GM23338 (cell line): ENCODE data around the gene AP2A2.

Source experiments
- CREB1 ChIP-seq: fragments of 250-450 bp; sonication (Bioruptor Pico); IDR thresholded peaks from 2 replicates; pipeline ENCODE4 v1.5.0; 2020; ENCODE audit warnings: low read depth, mild to moderate bottlenecking, moderate library complexity
- EZH2 ChIP-seq: fragments of 200-600 bp; sonication (generic); IDR thresholded peaks from one replicate; pipeline ENCODE4 v1.8.0; 2017; ENCODE audit warnings: antibody characterized with exemption, mild to moderate bottlenecking, low read depth; ENCODE audit not compliant: unreplicated experiment
- TF ChIP-seq, protein P1 (sequence below), 2 experiments: fragments of 200-600 bp in 1 of 2; sonication (generic) in 1 of 2; conservative IDR thresholded peaks; 2 replicates each; pipeline versions ENCODE4 v1.5.1 to v1.6.1; 2016 to 2017; ENCODE audit warnings: antibody characterized with exemption in 2 of 2, low read depth in 2 of 2, mild to moderate bottlenecking in 2 of 2, moderate library complexity in 1 of 2
- TF ChIP-seq, protein P2 (sequence below): IDR thresholded peaks from 2 replicates; pipeline ENCODE4 v1.6.1; 2016; ENCODE audit warnings: antibody characterized with exemption
- TF ChIP-seq, protein P3 (sequence below): IDR thresholded peaks from one replicate; pipeline ENCODE4 v1.6.1; 2018; ENCODE audit warnings: antibody characterized with exemption; ENCODE audit not compliant: unreplicated experiment

DNA sequence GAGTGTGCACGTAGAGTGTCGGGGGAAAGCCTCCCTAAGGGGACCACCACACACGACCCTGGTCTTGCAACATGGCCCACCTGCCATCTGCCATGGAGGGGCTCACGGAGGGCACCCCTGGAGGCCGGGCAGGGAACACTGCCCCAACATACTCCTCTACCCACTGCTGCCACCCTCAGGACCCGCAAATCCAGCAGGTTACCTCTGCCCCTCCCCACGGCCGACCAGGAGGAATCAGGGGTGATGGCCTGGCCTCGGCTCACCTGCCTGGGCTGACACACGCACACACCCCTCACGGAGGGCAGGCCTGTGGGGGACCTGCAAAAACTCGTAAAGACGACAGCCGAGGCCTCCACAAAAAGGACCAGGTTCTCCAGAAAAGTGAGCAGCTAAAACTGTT lies 45.2 kb upstream of the AP2A2 start:
- TF ChIP-seq, protein P1, sequence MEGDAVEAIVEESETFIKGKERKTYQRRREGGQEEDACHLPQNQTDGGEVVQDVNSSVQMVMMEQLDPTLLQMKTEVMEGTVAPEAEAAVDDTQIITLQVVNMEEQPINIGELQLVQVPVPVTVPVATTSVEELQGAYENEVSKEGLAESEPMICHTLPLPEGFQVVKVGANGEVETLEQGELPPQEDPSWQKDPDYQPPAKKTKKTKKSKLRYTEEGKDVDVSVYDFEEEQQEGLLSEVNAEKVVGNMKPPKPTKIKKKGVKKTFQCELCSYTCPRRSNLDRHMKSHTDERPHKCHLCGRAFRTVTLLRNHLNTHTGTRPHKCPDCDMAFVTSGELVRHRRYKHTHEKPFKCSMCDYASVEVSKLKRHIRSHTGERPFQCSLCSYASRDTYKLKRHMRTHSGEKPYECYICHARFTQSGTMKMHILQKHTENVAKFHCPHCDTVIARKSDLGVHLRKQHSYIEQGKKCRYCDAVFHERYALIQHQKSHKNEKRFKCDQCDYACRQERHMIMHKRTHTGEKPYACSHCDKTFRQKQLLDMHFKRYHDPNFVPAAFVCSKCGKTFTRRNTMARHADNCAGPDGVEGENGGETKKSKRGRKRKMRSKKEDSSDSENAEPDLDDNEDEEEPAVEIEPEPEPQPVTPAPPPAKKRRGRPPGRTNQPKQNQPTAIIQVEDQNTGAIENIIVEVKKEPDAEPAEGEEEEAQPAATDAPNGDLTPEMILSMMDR (conservative IDR thresholded peaks at IDR 0.05; ENCODE audit: low read depth in 2 of 2): peak; percentile 17 to 43; a peak in 3 of 4 replicates
- TF ChIP-seq, protein P2, sequence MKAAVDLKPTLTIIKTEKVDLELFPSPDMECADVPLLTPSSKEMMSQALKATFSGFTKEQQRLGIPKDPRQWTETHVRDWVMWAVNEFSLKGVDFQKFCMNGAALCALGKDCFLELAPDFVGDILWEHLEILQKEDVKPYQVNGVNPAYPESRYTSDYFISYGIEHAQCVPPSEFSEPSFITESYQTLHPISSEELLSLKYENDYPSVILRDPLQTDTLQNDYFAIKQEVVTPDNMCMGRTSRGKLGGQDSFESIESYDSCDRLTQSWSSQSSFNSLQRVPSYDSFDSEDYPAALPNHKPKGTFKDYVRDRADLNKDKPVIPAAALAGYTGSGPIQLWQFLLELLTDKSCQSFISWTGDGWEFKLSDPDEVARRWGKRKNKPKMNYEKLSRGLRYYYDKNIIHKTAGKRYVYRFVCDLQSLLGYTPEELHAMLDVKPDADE: no peak
- TF ChIP-seq, protein P3, sequence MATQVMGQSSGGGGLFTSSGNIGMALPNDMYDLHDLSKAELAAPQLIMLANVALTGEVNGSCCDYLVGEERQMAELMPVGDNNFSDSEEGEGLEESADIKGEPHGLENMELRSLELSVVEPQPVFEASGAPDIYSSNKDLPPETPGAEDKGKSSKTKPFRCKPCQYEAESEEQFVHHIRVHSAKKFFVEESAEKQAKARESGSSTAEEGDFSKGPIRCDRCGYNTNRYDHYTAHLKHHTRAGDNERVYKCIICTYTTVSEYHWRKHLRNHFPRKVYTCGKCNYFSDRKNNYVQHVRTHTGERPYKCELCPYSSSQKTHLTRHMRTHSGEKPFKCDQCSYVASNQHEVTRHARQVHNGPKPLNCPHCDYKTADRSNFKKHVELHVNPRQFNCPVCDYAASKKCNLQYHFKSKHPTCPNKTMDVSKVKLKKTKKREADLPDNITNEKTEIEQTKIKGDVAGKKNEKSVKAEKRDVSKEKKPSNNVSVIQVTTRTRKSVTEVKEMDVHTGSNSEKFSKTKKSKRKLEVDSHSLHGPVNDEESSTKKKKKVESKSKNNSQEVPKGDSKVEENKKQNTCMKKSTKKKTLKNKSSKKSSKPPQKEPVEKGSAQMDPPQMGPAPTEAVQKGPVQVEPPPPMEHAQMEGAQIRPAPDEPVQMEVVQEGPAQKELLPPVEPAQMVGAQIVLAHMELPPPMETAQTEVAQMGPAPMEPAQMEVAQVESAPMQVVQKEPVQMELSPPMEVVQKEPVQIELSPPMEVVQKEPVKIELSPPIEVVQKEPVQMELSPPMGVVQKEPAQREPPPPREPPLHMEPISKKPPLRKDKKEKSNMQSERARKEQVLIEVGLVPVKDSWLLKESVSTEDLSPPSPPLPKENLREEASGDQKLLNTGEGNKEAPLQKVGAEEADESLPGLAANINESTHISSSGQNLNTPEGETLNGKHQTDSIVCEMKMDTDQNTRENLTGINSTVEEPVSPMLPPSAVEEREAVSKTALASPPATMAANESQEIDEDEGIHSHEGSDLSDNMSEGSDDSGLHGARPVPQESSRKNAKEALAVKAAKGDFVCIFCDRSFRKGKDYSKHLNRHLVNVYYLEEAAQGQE: no peak
- no peak for TF ChIP-seq EZH2
- no peak for TF ChIP-seq CREB1
